ENCODE data around the gene HOXC9.
A peak's percentile ranks its signal among the peaks of the same experiment; 100 is the strongest.

Gene HOXC9

DNA sequence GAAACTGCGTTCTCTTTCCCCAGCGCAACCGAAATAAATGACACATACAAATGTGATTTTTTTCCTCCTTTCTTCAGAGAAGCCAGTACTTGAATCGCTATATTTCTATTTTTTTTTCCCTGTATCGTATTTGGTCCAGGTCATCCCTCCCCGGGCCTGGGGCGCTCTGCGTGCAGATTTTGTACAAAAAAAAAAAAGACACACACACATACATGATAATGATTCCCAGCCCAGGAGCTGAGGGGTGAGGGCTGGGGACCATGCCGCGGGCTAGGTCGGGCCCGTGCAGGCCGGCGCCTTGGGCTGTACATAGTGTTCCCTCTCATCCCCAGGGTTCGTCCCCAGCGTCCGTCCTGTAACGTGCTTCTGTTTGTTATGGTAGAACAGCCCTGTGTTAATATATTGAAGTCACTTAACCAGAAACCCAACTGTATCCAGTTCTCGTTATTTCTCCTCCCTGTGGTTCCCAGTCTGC is 3.0 kb downstream of the HOXC9 start:
- no peak for DNase-seq

DNA sequence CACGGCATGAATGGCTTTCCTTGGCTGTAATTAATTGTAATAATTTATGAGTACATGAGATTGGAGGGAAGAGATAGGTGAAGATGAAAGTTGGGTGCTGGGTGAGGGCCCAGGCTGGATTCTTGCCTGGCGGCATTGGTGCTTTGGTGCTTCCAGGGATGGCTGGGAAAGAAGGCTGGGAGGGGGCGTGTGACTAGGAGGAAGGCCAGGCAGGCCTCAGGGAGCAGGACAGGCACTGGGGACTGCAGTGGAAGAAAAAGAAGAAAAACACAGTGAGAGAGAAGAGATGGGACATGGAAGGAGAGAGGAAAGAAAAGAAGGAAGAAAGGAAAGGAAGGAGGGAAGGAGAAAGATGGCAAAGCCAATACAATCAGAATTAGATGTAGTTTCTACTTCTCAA is 3.7 kb downstream of the HOXC9 start:
- DNase-seq: no peak

DNA sequence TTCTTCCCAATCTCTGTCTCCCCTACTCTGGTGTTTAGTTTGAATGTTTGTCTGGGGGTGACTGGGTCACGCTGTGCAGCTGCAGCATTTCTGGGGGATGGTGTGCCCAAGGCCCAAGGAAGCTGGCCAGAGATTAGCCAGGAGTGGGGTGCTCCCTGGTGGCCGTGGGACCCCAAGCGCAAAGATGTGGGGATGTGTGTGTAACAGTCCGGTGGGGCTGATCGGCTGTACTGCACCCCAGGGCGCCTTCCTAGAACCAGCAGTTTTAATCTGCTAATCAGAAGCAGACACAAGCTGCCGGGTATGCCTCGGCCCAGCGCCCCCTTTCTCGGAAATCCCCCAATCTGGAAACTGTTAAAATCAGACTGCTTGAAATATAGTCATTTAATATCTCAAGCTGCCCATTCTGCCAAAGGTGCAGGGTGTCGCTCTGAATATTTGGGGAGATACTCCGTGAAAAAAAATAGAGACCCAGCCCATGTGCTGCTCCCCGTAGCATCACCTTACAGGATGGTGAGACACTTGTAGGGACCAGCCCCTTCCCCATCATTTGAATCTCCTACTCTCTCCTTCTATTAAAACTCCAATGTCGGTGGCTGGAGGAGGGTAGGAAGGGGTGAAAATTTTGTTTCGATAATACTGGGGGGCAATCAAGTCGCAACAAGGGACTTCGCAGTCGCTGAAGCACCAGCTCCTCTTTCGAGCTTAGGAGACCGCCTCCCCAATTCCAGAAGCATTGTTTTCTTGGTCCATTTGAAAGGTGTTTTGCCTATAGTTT is 4.3 kb downstream of the HOXC9 start:
- no peak for DNase-seq

DNA sequence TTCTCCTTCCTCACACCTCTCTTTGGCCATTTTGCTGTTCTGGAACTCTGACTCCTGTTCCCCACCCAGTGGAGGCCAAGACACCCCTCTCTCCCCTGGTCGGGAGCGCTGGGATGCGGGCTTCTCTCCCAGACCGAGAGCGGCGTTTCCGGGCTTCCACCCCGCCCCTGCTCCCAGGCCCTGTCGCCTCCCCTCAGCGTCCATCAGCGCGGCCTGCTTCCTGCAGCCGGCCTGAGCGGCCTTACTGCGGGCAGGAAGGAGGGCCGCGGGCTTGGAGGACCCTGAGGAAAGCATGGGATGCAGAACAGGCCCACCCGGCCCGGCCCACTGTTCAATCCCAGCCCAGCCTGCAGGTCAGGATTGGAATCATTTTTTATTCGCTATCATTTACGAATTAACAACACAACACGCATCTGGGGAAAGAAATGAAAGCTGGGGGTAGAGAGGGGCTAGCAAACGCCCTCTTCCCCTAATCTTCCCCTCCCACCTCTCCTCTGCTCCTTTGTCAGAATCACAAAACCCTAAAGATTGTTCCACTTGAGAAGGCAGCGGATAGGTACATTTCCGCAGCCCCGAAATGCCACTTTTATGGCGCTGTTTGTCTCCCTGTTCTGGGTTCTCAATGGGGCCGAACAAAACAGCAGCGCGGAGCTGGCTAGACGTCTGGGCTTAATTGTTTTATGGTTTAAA is 5.0 kb downstream of the HOXC9 start:
- DNase-seq: no peak

DNA sequence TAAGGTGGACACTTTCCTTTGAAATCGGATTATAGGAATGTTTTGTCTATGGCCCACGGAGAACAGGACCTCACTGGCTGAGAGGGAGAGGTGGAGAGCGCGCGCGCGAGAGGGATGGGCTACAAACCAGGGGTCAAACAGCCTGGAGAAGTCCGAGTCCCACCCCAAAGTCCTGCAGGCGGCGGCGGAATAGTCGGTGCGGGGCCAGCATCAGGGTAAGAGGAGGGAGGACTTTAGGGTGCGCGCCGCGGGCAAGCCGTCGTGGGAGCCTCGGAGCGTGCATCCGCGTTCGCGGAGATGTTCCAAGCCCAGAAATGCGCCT is 5.5 kb downstream of the HOXC9 start:
- DNase-seq: no peak

DNA sequence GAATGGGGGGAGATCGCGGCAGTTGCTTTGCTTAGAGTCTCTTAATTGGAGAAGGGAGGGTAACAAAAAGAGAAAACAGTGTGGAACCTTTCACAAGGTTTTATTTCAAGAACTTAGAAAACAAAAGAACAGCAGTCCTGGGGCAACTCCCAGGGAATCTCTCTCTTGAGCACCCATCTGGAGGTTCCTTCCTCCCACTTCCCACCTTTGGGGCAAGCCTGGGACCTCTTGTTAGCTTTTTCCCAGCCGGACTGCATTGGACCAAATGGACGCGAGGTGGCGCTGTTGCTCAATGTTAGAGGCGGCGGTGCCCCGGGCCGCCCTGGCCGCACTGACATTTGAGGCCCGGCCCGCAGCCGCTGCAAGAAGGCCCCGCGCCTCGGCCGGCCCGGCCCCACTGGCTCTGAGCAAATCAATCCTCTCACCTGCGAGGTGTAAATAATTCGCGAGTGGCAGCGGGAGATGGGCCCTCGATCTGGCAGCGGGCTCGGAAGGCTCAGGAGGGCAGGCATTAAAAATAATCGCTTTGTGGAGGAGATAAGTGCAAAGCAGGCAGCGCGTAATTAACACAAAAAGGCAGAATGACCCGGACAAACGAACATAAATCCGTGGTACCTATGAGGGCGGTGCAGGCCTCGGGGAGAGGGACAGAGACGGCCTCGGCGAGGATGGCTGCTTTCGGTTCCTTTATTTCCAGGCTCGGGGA is 6.0 kb downstream of the HOXC9 start:
- peak; percentile 84 for DNase-seq

DNA sequence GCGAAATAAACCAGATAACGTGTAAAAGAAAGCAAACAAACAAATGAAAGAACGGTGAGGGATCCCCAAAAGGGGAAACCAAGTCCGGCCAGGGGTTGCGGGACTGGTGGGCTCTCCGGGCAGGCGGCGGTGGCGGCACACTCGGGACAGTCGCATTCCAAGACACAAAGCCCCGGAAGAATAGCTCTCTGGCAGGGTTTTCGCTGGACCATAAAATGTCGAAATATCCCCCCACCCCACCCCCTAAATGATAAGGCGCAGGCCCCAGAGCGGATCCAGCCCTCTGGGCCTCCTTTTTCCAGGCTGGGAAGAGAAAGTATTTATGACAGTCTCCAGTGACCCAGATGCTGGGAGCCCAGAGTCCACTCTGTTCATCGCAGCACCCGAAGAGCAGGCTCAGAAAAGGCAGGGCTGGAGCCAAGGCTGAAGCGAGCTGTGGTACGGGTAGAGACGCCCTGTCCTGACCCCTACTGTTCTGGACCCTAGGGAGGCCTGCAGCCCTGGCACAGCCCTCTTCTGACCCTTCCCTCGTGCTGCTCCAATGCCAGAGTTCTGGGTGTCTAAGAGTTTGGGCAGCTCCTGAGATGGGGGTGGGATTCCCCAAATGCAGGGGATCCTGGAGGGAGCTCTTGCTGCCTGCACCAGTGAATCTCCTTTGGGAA is 6.7 kb downstream of the HOXC9 start:
- DNase-seq: no peak

DNA sequence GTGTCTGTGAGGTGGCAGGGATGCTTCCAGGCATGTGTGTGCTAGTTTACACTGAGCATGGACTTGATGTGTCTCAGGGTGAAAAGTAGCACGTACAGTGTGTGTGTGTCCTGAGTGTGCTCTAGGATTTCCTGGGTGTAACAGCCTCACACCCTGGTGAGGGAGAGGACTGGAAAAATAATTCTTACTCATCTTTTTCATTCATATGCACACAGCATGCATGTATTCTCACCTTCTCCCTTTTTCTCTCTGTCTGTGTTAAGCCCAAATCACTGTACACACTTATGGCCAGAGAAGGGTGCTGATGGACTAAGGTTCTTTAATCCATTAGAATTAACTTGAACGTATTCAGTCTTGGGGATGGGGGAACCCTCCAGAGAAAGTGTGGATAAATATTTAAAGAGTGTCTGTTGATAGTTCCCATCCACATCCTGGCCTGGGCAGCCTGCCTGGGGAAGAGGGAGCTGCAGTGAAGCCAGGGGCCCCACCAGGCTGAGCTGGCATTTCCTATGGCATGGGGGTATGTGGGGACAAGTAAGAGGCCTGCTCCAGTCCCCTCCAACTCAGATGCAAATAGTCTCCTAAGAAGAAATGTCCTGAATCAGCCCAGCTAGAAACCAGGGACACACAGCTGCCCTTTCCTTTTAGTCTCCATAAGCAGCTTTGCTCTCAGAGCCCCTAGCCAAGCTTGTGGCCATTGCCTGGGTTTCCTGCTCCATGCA is 7.7 kb downstream of the HOXC9 start:
- DNase-seq: no peak

DNA sequence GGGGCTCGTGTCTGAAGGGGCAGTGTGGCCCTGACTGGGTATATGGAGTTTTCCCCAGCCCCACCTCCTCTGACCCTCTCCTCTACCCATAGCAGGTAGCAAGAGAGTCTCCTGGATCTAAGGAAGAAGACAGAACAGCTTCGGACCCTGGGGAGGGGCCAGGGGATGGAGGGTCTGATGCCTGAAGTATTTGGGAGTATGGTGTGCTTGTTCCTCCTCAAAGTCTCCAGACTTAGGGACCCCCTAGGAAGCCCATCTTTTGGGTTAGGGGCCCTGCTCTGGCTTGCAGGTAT is 8.2 kb downstream of the HOXC9 start:
- no peak for DNase-seq

DNA sequence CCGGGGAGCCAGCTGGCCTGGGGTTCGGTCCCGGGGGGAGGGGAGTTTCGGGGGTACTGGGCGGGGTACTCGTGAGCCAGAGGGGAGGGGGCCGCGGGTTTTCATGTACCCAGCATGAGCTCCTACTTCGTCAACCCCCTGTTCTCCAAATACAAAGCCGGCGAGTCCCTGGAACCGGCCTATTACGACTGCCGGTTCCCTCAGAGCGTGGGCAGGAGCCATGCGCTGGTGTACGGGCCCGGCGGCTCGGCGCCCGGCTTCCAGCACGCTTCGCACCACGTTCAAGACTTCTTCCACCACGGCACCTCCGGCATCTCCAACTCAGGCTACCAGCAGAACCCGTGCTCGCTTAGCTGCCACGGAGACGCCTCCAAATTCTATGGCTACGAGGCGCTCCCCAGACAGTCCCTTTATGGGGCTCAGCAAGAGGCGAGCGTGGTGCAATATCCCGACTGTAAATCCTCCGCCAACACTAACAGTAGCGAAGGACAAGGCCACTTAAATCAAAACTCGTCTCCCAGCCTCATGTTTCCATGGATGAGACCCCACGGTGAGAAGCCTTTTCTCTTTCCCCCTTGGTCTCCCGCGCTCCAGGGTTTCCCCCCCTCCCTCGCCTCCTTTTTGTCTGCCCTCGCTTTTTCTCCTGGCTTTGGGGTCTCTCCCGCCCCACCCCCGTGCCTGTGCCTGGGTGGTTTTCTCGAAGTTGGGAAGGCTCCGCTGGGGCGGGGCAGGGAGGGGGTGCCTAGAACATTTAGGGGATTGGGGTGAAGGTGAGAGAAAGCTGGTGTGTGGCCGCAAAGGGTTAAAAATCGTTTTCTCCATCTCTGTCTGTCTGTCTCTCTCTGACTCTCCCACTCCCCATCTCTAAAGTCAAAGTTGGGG is 9.5 kb downstream of the HOXC9 start:
- no peak for DNase-seq

DNA sequence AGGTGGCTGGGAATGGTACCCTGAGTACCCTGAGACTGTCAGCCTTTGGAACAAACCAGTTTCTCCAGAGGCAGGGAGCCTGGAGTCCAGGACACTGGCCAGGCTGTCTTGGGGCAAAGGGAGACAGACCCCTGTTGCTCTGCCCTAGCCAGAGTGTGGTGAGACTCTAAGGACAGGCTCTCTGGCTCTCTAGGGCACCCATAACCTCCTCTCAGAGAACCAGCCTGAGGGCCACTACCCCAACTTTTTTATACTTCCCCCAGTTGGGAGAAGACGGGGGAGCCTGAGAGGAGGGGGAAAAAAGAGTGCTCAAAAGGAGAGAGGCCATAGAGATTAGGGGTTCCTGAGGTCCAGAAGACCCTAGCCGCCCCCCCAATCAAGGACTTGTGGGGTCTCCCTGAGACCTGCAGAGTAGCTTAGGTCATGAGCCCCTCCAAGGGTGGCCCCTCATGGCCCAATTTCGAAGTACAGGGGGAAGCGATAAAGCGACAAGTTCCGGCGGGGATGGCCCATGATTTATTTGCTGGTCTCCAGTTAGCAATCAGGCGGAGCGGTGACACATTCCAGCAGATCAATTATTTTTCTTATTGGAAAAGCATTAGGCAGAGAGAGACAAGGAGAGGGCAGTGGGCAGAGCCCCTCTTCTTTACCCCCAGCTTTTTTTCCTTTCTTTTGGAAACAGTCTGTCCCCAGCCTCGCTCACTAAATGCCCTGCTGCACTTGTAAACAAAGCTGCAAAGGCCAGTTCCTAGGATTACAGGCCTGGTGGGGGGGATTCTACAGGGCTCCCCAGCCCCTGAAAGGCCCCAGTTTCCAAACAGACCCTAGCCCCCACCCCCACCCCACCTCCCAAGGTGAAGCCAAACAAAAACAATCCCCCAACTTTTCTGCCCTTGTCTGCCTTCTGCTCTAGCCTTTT is 10.4 kb downstream of the HOXC9 start:
- DNase-seq: no peak

DNA sequence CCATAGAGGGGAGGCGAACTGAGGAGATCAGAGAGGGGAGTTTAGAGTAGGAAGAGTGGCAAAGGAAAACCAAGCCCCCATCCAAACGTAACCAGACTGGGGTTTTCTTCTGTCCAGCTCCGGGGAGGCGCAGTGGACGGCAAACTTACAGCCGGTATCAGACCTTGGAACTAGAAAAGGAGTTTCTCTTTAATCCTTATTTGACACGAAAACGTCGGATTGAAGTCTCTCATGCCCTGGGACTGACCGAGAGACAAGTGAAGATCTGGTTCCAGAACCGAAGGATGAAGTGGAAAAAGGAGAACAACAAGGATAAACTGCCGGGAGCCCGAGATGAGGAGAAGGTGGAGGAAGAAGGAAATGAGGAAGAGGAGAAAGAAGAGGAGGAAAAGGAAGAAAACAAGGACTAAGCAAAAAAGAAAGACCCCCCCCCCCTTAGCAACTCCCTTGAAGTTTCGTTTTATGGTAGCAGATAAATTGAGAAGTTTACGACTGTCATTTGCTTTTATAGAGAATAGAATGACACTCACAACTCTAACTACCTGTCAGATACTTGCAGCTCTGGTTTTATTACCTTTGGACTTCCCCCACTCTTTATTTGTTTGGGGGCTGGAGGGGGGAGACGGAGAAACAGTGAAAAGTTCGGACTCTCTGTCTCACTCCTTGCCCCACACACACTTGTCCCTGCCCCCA is 11.2 kb downstream of the HOXC9 start:
- DNase-seq: no peak

DNA sequence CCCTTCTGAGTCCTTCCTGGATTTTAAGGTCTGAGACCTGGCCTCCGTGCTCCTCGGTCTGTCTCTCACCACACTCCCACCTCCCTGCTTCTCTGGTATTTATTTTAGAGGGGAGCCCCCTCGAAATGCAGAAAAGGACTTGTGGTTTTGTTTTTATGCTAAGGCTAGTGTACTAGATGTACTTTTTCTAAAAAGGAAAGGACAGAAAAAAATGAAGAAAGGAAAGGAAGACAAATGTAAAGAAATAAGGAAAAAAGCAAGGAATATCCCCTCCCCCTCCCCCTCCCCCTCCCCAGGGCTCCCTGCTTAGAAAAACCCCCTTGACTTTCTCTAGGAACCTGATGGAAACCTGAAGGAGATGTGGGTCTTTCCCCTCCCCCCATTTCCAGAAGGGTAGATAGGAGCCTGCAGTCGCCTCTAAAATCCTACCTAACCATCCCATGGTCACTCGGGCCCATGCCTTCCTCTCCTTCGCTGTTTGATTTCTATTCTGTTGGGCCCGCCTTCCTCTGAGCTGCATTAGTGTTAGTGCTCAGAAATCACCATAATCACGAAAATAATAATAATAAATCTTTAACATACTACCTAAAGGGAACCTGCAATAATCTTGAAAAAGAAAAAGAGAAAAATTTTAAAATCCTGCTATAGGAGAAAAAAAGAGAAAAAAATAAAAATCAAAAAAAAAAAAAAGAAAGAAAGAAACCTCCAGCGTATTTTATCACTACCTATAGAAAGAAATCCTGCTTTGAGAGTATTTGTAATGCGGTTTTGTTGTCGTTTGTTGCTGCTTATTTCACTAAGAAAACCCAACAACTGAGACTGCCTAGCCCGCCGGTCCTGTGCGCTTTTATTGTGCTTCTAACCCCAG is 11.9 kb downstream of the HOXC9 start:
- DNase-seq: no peak

DNA sequence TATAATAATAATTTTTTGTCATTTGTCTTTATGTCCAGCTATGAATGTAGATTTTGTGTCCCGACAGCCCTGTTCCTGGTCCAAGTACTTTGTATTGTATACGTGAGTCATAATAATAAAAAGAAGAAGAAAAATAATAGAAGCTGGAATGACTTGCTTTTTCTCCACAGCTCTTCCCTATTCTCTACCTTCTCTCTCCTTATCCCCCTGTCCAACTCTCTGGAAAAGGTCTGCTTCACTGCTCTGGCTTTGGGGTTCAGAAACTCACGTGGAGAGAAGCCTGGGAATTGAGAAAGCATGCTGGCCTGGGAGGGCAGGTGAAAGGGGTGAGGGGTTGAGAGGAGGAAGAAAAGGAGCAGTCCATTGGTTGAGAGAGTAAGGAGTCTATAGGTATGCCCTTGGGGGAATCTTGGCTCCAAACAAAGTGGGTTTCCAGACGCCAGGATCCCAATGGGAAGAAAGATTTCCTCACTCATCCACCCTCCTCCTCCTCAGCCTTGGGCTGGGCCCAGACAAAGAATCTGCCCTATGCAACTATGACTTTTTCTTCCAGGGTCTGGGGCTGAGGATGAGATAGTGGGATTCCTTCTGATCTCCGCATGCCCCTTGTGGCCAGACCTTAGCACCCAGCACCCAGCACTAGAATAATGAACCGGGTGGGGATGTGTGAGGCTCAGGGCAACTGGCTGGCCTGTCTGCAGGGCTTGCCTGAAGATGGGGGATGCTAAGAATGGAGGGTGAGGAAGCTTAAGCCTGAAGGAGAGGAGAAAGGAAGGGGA is 12.9 kb downstream of the HOXC9 start:
- DNase-seq: no peak

DNA sequence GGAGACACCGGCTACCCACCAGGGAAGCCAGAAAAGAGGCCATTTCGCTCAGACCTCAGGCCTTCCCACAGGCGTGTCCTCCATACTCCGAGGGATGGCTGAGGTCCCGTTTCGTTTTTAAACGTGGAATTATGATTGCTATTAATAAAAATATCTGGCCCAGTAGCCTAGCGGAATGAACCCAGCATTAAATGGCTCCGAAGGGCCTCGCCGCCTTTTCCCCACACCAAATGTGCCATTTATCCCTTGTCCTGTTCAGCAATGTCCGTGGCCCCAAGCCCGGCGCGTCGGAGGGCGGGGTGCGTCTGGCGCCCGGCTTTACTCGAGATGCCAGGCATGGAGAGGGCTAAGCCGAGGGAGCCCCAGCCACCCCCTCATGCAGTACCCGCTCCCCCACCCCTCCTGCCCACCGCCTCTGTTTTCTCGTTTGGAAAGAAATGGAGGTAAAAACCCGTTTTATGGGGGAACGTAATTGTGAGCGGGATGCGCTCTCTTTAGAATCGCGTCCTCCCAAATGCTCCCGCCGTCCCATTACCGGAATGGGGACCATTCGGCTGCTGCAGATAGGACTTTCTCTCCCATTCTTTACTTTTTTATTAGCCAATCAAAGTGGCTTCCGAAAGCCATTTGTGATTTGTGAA is 14.5 kb downstream of the HOXC9 start:
- DNase-seq: no peak

DNA sequence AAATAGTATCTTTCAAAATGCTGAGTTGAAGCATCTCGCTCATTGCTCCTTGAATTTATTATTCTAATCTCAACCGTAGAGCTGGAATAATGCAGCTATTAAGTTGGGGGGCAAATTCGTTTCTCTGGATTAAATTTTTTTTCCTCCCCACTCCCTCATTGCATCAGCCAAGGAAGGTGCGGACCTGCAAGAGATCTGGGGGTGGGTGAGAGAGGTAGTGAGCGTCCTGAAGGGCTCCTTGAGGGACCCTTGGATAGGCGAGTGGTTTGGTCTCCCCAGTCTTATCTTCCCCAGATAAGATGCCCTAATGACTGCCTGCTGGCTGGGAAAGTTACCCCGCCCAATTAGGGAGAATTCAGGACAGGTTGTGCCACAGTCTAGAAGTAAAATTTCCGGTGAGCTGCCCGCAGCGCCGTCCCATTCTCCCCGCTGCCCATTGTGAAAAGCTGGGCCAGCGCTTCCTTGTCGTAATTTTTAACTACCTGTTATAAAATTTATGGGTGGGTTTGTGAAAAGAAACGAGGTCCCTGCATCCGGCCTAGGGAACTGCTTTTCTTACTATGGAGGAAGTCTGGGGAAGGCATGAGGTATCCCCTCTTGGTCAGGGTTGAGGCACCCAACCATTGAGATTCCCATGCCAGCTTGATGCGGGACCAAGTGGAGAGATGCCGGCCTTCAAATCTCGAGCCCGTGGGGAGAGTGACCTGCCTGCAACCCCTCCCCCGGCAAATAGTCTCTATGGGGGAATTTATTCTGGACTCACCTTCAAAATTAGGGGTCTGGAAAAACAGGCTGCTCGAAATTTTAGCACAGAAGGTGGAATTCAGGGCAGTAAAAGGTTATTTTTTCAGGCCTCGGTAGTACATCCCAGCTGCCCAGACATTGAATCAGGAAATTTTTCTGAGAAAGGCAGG is 15.3 kb downstream of the HOXC9 start:
- no peak for DNase-seq

DNA sequence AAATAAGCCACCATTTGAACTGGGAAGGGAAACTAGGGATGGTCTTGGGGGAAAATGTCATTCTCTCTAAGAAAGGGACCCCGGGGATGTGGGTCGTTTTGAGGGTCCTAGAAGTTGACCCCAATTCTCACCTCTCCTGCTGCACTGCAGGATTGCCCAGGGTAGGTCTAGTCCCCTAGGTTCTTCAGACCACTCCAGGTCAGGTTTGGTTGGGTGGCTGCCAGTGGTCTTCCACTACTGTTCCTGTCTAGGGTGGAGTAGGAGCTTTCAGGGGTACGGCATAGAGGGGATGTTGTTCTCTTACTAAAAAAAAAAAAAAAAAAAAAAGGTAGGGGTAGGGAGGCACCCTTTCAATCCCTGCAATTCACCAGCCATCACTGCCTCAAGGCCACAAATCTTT is 16.1 kb downstream of the HOXC9 start:
- DNase-seq: no peak
